ENCODE measurements around the gene GTF3C2. TPM values are rescaled to one million over a fixed set of nuclear protein-coding genes. Genes with fewer than 3 reads are reported as not detected.

The GTF3C2 gene
- total and polyA plus RNA-seq, 2 of the 13 experiments (the other 11 are each of a cell fraction or from before 2014, with no cell fraction given) = 77.5 to 130 TPM

- no peak for TF ChIP-seq ZNF407 (CRISPR knock-in tag; IDR thresholded peaks at IDR 0.05; ENCODE audit: not compliant biosample characterization)
- no peak for TF ChIP-seq AHDC1 (CRISPR knock-in tag; IDR thresholded peaks at IDR 0.05; ENCODE audit: borderline replicate concordance)
- TF ChIP-seq ZNF276 (CRISPR knock-in tag; IDR thresholded peaks at IDR 0.05; ENCODE audit: low read depth) = no peak
- TF ChIP-seq ZSCAN29 (CRISPR knock-in tag; conservative IDR thresholded peaks at IDR 0.05) = no peak
- no peak for TF ChIP-seq RFXANK (CRISPR knock-in tag; IDR thresholded peaks at IDR 0.05)
- no peak for TF ChIP-seq JUNB (CRISPR knock-in tag; IDR thresholded peaks at IDR 0.05; ENCODE audit: borderline replicate concordance)
- no peak for TF ChIP-seq ZNF337 (CRISPR knock-in tag; IDR thresholded peaks at IDR 0.05; ENCODE audit: borderline replicate concordance, low read depth)
- no peak for TF ChIP-seq JUND (CRISPR knock-in tag; IDR thresholded peaks at IDR 0.05)
- no peak for TF ChIP-seq SALL1 (CRISPR knock-in tag; IDR thresholded peaks at IDR 0.05)
- TF ChIP-seq ZNF136 (CRISPR knock-in tag; IDR thresholded peaks at IDR 0.05; ENCODE audit: low read depth) = no peak
- TF ChIP-seq KDM2A (CRISPR knock-in tag; IDR thresholded peaks at IDR 0.05; ENCODE audit: borderline replicate concordance, low read depth) = no peak
- TF ChIP-seq ZNF224 (CRISPR knock-in tag; IDR thresholded peaks at IDR 0.05) = no peak
- no peak for TF ChIP-seq DR1 (CRISPR knock-in tag; IDR thresholded peaks at IDR 0.05)
- no peak for TF ChIP-seq FLYWCH1 (CRISPR knock-in tag; IDR thresholded peaks at IDR 0.05)
- peak; percentile 67; the same call in 1 of the 2 replicates for TF ChIP-seq ZNF652 (CRISPR knock-in tag; IDR thresholded peaks at IDR 0.05; ENCODE audit: borderline replicate concordance, low read depth)
- no peak for TF ChIP-seq KDM1A (CRISPR knock-in tag; IDR thresholded peaks at IDR 0.05)
Measured at GRCh38 chr2:27312152-27312551, 44.4 kb downstream of the GTF3C2 start (continued).
